Erythroblast (primary cell): ENCODE results near the gene CDCP2.

ENCODE experiments used
- GATA1 ChIP-seq: IDR thresholded peaks from 2 replicates; pipeline ENCODE4 v1.6.1; 2011; ENCODE audit warnings: low read depth, mild to moderate bottlenecking, control low read depth, low read length, moderate library complexity
- POLR2A ChIP-seq: IDR thresholded peaks from 2 replicates; pipeline ENCODE4 v1.6.1; 2011; ENCODE audit warnings: mild to moderate bottlenecking, low read length

DNA sequence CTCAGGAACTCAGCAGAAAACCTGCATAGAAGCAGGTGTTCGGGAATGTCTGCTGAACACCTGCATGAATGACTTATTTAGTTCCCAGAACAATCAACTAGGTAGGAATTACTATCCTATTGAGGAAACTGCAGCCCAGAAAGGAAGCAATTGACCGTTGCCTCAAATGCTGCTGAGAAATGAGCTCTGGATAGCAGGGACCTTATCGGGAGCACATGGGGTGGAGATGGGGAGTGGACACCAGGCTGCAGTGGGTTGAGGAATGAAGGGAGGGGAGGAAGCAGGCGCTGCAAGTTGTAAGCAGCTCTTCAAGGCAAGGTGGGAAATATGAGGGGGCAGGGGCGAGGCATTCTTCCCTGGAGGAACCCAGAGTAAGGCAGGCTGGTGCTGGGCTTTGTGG is 10.8 kb upstream of the CDCP2 start:
- TF ChIP-seq POLR2A, result no peak
- TF ChIP-seq GATA1, result no peak
